ES-I3 (cell line): ENCODE measurements around the gene PRRX2.
A peak's percentile ranks its signal among the peaks of the same experiment; 100 is the strongest.

ENCODE experiments used
- H3K36me3 ChIP-seq: 2 replicates; pipeline ENCODE4 v1.6.1; 2013; ENCODE audit warnings: mild to moderate bottlenecking, low read length, control low read depth, moderate library complexity; ENCODE audit not compliant: insufficient read depth
- H3K4me1 ChIP-seq: 2 replicates; pipeline ENCODE4 v1.6.1; 2013; ENCODE audit warnings: mild to moderate bottlenecking, control low read depth, low read length; ENCODE audit not compliant: insufficient read depth
- H3K9ac ChIP-seq: 2 replicates; pipeline ENCODE4 v1.6.1; 2013; ENCODE audit warnings: low read depth, mild to moderate bottlenecking, low read length, moderate library complexity
- H3K9me3 ChIP-seq: 2 replicates; pipeline ENCODE4 v1.6.1; 2013; ENCODE audit warnings: mild to moderate bottlenecking, low read length, moderate library complexity; ENCODE audit not compliant: control insufficient read depth, insufficient read depth

PRRX2 gene

DNA sequence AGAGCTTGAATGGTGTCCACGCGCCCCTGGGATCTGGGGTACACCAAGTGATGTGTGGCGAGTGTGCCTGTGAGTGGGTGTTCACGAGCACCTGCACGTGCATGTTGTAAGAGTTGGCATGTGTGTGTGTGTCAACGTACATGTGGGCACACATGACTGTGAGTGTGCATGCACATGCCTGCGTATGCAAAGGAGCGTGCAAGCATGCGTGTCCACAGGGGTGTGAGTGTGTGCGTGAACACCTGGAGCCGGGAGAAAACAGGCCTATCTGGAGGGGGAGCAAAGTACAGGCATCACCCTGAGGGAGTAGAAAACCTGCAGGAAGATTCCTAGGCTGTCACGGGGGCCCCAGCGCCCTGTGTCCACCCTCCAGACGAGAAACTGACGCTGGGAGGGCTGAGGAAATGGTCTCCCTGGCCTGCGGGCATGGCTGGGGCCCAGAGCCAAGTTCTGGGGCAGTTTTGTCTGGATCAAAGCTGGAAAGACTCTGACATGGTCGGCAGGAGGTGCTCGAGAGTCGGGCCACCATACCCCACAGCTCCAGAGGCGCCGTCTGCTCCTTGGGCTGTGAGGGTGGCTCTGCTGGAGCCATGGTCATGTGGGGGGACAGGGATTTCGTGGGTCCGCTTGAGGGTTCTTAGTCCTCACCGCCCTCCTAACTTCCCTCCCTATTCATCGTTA, 55.6 kb downstream of the PRRX2 start:
- no peak overlapping the region for H3K9ac ChIP-seq
- no peaks in the 10 kb centered on the region for H3K9me3 ChIP-seq
- H3K4me1 ChIP-seq, result peaks cover 4% of the 10 kb centered on the region; the same call in 1 of the 2 replicates
- H3K36me3 ChIP-seq, result no peaks in the 10 kb centered on the region

DNA sequence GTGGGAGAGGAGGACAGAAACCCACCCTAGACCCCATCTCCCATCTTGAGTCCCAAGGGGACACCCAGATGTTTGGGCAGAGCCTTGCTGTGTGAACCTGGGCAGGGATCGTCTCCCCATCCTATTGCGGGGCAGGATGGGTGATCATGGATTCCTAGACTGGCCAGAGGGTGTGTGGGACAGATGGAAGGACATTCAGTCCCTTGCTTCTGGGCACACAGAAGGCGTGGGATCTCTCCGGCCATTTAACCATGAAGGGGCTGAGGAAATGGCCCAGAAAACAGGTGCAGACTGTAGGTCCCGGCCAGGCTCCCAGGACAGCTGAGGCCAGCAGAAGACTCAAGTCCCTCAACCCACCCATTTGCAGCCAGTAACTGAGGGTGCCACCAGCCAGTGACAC, 57.5 kb downstream of the PRRX2 start:
- no peaks in the 10 kb centered on the region for H3K9me3 ChIP-seq
- no peaks in the 10 kb centered on the region for H3K36me3 ChIP-seq
- peaks cover 4% of the 10 kb centered on the region; the same call in 1 of the 2 replicates for H3K4me1 ChIP-seq
- H3K9ac ChIP-seq, result no peak overlapping the region

DNA sequence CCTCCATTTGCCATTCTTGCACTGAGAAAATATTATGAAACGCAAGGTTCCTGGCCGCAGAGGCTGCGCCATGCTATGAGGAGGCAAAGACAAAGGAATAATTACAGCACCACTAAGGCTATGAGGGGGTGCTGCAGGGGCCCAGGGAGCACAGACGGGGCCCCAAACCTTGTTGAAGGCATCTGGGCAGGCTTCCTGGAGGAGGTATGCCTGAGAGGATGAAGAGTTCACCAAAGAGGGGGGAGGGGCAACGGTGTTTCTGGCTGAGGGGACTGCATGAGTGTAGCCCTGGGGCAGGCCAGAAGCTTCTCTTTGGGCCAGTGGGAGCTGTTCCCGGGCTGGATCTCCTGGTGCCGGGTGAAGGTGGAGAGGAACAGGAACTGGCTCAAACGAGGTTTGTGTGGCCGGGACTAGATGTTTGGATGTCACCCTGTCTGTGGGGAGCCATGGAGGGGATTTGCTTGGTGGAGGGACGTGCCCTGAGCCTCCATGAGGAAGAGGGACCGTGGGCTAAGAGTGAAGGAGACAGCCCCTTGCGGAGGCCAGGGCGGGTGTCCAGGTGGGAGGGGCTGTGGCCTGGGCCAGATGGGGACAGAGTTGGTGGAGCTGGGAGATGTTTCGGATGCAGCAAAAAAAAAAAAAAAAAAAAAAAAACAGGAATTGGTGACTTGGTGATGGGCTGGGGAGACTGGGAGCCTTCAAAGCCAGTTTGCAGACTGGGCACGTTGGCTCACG, 59.2 kb downstream of the PRRX2 start:
- H3K36me3 ChIP-seq, result no peaks in the 10 kb centered on the region
- no peaks in the 10 kb centered on the region for H3K9me3 ChIP-seq
- no peak overlapping the region for H3K9ac ChIP-seq
- H3K4me1 ChIP-seq, result peaks cover 4% of the 10 kb centered on the region; the same call in 1 of the 2 replicates

DNA sequence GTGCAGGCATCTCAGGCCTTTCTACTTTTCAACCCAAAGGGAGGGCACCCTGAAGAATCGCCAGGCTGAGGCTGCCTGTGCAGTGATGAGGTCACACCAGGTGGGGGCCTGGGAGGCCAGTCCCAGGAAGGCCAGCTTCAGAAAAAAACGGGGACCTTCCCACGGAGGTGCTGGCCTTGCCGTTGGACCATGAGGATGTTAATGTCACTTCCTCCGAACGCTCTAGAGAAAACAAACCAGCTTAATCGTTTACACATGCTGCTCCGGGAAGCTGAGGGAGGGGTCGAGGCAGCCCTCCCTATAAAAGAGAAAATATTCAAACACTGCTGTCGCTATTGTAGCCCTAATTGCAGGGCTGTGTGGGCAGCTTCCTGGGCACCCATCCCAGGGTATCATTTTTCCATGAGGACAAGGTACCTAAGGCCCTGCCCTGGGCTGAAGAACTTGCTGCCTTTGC, 60.4 kb downstream of the PRRX2 start:
- Histone ChIP-seq H3K36me3 (no peaks in the 10 kb centered on the region), H3K9me3 (no peaks in the 10 kb centered on the region), H3K4me1 (peaks cover 4% of the 10 kb centered on the region; the same call in 1 of the 2 replicates), H3K9ac (no peak overlapping the region)

DNA sequence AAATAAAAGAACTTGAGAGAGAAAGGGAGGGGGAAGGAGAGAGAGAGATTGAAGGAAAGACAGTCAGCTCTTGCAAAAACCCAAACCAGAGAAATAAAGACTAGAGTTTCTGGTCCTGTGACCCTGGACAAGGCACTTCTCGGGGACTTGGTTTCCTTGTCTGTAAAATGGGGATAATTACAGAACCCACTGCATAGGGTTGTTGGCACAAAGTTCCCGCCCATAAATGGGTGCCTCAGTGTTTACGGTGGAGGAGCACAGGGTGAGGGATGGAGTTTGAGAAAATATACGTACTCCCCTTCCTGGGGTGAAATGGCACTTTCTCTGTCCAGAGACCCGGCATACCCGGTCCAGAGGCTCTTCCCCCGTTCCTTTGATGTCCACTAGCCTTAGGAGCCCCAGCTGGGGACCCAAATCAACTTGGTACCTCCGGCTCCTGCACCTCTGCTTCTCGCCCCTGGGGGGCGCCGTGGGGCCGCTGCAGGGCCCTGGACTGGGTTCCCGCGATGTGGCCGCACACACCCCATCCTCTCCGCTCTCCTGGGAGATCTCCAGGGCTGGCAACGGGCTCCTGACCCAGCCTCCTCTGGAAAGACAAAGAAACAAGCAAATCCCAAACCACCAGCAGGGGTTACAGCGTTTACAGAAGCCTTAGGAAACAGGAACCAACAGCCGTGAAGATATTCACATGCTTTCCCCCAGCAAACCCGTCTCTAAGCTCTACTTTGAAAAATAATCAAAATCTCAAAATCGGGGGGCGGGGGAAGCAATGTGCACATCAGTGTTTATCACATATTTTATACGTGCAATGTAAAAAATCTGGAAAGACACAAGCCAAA, 61.1 kb downstream of the PRRX2 start:
- H3K4me1 ChIP-seq, result peaks cover 4% of the 10 kb centered on the region; the same call in 1 of the 2 replicates
- H3K9ac ChIP-seq, result no peak overlapping the region
- H3K9me3 ChIP-seq, result no peaks in the 10 kb centered on the region
- H3K36me3 ChIP-seq, result no peaks in the 10 kb centered on the region

DNA sequence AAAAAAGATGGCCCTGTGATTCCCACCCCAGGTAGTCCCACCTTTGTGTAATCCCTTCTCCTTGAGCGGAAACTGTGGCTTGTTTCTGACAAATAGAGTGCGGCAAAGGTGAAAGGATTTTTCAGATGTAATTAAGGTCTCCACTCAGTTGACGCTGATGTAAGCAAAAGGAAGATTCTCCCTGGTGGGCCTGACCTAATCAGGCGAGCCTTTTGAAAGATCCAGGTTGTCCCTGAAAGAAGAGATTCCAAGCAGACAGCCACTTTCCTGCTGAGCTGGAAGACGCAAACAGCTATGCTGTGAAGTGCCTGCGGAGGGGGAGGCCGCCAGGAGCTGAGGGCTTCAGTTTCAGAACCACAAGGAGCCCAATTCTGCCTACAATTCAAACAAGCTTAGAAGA, 63.3 kb downstream of the PRRX2 start:
- Histone ChIP-seq H3K9ac (no peak overlapping the region), H3K4me1 (peaks cover 4% of the 10 kb centered on the region; the same call in 1 of the 2 replicates), H3K36me3 (no peaks in the 10 kb centered on the region), H3K9me3 (no peaks in the 10 kb centered on the region)

DNA sequence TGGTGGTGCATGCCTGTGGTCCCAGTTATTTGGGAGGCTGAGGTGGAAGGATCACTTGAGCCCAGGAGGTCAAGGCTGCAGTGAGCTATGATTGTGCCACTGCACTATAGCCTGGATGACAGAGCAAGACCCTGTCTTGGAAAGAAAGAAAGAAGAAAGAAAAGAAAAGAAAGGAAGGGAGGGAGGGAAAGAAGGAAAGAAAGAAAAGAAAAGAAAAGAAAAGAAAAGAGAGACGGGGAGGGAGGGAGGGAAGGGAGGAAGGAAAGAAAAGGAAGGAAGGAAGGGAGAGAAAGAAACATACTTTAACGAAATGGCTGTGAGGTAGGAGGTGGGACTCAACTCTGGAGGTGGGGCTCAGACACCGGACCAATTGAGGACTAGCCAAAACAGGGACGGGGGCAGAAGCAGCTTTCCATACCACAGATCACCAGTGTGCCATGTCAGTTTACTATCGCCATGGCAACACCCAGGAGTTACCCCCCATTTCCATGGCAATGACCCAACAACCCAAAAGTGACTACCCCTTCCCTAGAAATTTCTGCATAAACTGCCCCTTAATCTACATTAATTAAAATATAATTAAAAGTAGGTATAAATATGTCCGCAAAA, 66.1 kb downstream of the PRRX2 start:
- no peak overlapping the region for H3K9ac ChIP-seq
- no peaks in the 10 kb centered on the region for H3K9me3 ChIP-seq
- H3K4me1 ChIP-seq, result no peaks in the 10 kb centered on the region; the same call in 1 of the 2 replicates
- H3K36me3 ChIP-seq, result no peaks in the 10 kb centered on the region

DNA sequence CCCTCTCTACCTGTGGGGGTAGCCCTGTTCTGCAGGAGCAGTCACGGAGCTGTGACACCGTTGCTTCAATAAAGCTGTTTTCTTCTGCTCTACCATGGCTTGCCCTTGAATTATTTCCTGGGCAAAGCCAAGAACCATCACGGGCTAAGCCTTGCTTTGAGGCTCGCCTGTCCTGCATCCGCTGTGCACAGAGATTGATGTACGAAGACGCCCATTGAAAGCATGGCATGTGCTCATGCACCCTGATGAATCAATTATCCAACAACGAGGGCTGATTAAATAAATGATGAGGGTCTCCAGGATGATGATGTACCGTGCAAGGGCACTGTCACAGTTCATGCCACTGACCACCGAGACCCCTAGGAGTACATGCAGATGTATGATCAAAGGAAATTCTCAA, 66.7 kb downstream of the PRRX2 start:
- no peak overlapping the region for H3K9ac ChIP-seq
- no peaks in the 10 kb centered on the region for H3K9me3 ChIP-seq
- H3K4me1 ChIP-seq, result no peaks in the 10 kb centered on the region
- H3K36me3 ChIP-seq, result no peaks in the 10 kb centered on the region

DNA sequence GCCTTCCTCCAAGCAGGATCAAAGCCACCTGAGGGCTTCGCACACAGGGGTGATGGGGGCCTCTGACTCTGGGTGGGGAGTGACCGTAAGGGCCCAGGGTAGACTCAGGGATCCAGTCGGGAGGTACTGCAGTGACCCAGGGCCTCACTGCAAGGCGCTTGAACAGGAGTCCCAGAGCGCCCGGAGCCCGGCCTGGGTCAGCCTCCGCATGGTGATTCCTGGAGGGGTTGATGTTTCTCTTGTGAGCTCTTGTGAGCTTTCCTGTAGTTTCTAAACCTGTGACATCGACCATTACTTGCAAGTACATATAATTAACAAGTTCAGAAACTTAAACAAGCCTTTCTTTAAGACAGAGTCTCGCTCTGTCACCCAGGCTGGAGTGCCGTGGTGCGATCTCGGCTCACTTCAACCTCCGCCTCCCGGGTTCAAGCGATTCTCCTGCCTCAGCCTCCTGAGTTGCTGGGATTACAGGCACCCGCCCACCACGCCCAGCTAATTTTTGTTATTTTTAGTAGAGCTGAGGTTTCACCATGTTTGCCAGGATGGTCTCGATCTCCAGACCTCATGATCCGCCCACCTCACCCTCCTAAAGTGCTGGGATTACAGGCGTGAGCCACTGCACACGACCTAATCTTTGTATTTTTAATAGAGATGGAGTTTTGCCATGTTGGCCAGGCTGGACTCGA, 67.6 kb downstream of the PRRX2 start:
- Histone ChIP-seq H3K9me3 (no peaks in the 10 kb centered on the region), H3K36me3 (no peaks in the 10 kb centered on the region), H3K9ac (no peak overlapping the region), H3K4me1 (no peaks in the 10 kb centered on the region; the same call in 1 of the 2 replicates)

DNA sequence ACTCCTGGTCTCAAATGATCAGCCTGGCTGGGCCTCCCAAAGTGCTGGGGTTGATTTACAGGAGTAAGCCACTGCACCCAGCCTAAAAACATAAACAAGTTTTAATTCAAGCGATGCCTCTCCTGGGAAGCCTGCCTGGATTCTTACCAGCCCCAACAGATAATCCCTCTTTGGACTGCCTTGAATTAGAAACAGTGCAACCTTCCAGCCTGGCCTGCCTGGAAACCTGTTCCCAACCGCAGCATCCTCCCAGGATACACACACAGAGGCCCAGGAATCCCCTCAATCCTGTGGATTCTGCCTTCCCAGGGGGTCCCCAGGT, 68.1 kb downstream of the PRRX2 start:
- H3K9me3 ChIP-seq, result no peaks in the 10 kb centered on the region
- H3K36me3 ChIP-seq, result no peaks in the 10 kb centered on the region
- no peak overlapping the region for H3K9ac ChIP-seq
- no peaks in the 10 kb centered on the region; the same call in 1 of the 2 replicates for H3K4me1 ChIP-seq

DNA sequence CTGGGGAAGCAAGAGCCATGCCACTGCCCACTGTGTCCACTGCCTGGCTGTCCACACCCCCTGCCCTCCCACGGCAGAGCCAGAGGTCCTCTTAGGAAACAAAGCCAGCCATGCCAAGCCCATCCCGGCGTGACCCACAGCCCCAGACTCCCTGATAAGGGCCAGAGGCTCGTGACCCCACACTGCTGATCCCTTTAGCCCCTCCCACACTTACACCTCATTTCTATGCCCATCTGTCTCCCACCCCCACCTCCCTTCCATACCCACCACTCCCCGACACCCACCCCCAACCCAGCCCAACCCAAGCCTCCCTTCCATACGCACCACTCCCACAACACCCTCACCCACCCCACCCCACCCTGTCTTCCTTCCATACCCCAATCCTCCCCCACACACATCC, 70.1 kb downstream of the PRRX2 start:
- no peak overlapping the region for H3K9ac ChIP-seq
- H3K36me3 ChIP-seq, result no peaks in the 10 kb centered on the region
- peaks cover 6% of the 10 kb centered on the region; the same call in 1 of the 2 replicates for H3K4me1 ChIP-seq
- H3K9me3 ChIP-seq, result no peaks in the 10 kb centered on the region

DNA sequence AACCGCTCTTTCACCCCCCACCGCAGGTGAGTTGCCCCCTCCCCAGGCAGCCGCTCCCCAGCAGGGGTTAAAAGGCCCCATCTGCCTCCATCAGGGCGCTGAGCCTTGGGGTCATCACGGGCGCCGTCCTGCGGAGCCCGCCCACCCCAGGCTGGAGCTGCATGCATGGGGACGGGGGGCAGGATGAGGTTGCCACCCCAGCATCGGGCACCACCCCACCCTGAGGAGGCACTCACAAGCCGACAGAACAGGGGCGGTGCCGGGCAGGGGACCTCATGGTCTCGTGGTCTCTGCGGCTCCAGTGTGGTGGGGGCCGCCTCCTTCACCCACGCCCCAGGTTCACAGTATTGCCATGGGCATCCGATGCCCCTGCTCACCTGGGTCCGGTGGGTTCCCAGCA, 70.9 kb downstream of the PRRX2 start:
- H3K4me1 ChIP-seq, result peaks cover 6% of the 10 kb centered on the region; the same call in 1 of the 2 replicates
- no peak overlapping the region for H3K9ac ChIP-seq

DNA sequence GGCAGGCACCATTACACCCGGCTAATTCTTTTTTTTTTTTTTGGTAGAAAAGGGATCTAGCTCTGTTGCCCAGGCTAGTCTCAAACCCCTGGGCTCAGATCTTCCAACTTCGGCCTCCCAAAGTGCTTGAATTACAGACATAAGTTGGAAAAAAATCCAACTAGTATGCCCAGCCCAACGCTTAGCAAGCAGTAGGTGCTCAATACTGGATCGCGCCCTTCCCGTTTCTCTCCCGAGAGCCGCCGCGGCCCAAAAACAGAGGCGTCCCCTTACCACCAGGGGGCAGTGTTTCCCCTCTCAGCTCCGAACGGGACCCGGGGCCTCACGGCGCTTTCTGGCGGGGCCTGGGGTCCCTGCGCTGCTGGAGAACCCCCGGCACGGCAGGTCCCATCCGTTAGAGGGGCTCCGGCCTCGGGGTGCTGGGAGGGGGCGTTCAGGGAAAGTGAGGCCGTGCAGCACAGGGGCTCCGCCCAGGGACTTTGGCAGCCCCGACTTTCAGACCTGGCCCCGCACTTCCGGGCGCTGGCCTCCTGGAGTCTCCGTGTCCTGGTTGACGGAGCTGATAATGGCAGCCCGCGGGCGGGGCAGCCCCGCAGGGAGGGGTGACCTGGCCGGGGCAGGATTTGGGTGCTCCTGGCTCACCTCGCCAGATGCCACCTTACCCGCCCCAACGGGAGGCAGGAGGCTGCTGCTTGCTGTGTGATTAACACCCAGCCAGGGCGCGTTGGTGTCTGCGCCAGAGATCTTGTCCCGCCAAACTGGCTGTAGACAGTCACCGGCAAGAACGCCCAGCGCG, 72.2 kb downstream of the PRRX2 start:
- Histone ChIP-seq H3K9me3 (no peaks in the 10 kb centered on the region), H3K4me1 (peaks cover 6% of the 10 kb centered on the region; the same call in 1 of the 2 replicates), H3K9ac (peak overlapping the region; percentile 52), H3K36me3 (no peaks in the 10 kb centered on the region)

More for the DNA sequence above, 70.9 kb downstream of the PRRX2 start:
- H3K36me3 ChIP-seq, result no peaks in the 10 kb centered on the region
- H3K9me3 ChIP-seq, result no peaks in the 10 kb centered on the region
